ENCODE measurements around the gene PROCA1. TPM values are rescaled to one million over a fixed set of nuclear protein-coding genes. Genes with fewer than 3 reads are reported as not detected.
"Not testable (repeated sequence)": the region's sequence is repeated elsewhere in the genome, so short reads cannot be mapped to it uniquely, and the experiment has no call there.

The PROCA1 gene
- total RNA-seq, 1 donor from 2014 or later, result 0.51 TPM

DNA sequence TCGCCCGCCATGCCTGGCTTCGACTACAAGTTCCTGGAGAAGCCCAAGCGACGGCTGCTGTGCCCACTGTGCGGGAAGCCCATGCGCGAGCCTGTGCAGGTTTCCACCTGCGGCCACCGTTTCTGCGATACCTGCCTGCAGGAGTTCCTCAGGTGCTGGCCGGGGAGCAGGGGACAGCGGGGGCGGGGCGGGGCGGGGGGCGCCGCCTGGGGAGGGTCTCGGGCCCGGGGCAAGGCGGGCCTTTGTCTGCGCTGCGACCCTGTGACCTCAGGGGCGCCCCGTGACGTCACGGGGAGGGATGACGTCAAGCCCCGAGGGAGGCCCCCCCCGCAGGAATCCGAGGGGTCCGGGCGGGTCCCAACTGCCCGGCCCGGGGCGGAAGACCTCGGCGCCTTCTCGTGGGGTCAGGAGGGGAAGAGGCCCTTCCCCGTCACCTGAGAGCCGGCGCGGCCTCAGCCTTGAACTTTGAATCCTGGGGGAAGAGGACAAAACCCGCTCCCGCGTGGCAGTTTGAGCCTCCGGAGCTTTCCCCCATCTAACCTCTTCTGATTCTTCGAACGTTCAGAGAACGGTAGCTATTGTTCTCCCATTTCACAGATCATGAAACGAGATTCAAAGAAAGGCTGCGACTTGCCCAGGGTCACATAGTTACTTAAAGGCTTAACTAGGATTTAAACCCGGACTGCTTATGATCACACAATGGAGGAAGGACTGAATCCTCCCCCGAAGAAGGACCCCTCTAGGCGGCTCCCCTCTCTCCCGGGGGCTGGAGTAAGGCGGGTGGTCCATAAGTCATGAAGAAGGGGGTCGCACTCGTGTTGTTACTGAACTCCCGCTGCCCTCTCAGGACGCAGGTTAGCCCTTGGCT lies 32.6 kb upstream of the PROCA1 start:
- DNase-seq, result peak; percentile 63

- peak; percentile 80 for DNase-seq
Measured at GRCh38 chr17:28743243-28744103, 31.8 kb upstream of the PROCA1 start, which contains the start of gene TRAF4. TSS of gene TRAF4 (plus strand) at chr17:28744011. CDS start at chr17:28744113, 102 bp downstream.

DNA sequence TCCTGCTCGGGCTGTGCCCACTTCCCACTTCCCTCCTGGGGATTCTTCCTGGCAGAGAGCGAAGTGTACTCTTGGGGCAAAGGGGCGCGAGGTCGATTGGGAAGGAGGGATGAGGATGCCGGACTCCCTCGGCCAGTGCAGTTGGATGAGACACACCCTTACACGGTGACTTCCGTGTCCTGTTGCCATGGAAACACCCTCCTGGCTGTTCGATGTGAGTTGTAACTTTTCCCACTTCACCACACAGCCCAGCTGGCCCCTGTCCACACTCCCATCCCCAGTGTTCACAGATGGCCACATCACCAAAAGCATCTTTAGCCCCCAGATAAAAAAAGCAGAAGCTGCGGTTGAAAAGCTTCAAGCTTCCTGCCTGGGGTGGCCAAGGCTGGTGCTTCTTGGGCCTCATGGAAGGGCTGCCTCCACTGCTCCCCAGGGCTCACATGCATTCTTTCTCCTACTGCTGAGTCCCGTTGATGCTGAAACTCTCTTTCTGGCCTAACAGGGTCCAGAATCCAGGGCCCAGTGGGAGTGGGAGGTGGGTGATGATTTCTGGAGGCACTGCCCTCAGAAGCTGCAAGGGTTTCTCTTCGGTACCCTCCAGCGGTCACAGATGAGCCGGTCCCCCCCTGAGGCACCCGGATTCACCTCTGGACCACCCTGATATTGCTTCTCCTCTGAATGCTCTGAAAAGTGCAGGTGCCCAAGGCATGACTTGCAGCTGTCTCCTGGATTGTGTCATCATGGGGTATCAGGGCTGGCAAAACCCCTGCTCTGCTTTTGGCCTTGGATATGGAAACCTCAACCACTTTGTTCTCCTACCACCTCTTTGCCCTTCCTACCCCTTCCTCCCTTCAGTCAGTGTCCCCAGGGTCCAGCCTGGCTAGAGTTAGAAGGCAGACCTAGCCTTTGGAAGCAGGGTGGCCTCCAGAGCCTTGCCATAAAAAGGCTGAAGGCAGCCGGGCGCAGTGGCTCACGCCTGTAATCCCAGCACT lies 30.0 kb upstream of the PROCA1 start:
- no peak for DNase-seq

DNA sequence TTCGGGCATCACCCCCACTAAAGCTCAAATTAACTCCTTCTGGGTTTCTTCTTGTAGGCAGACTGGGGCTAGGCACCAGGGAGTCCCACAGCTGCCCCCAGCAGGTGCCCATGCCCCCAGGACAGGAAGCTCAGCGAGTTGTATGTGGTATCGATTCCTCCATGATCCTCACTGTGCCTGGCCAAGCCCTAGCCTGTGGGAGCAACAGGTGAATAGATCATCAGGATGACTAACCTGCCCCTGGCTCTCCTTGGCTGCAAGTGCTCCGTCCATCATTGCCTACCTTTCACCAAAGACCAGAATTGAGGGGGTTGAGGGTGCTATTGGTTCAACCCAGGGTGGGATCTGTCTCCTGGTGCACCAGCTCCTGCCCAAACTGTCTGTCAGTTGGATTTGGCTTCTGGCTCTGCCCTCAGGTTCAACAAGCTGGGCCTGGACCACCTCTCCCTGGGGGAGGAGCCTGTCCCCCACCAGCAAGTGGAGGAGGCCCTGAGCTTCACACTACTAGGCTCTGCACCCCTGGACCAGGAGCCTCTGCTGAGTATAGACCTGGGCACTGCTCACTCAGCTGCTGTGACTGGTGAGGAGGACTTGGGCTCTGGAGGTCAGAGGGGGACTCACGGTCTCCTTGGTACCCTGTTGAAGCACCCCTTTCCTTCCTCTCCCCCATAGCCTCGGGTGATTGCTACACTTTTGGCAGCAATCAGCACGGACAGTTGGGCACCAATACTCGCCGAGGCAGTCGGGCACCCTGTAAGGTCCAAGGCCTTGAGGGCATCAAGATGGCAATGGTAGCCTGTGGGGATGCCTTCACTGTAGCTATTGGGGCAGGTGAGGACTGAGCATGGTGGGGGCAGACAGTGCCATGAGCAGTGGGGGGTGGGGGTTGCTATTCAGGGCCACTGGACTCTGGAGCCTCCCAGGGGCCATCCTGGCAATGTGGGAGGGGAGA lies 29.0 kb upstream of the PROCA1 start:
- no peak for DNase-seq

- no peak for DNase-seq
Measured at GRCh38 chr17:28738680-28739384, 27.1 kb upstream of the PROCA1 start.

DNA sequence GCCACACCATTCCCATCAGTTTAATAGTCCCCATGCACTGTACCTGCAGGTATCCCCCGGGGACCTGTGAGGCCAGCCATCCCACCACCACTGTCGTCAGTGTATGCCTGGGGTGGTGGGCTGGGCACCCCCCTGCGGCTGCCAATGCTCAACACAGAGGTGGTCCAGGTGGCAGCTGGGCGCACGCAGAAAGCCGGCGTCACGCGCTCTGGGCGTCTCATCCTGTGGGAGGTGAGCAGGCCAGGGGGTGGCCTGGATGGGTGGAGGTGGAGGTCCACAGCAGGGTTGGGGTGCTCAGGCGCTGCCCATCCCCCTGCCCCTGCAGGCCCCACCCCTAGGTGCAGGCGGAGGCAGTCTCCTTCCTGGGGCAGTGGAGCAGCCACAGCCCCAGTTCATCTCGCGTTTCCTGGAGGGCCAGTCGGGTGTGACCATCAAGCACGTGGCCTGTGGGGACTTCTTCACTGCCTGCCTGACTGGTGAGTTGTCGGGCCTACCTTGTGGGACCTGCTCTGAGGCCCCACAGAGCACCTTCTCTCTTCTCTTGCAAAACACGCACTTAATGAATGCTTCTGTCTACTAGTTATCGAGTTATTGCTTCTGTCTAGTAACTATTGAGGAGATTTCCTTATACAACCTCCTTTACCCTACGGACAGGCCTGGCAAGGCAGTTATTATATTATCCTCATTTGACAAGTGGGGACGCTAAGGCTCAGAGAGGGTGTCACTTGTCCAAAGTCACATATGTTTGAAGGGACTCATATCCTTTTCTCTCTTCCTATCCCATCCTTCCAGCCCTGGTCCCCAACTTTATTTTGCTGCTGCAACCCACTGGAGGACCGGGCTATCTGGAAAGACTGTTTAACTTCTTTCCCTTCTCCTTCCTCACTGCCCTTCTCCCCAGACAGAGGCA lies 26.3 kb upstream of the PROCA1 start:
- DNase-seq, result no peak

- no peak for DNase-seq
Measured at GRCh38 chr17:28737316-28737715, 25.6 kb upstream of the PROCA1 start.

- DNase-seq, result not testable (repeated sequence)
Measured at GRCh38 chr17:28735913-28736769, 24.5 kb upstream of the PROCA1 start.

- DNase-seq, result no peak
Measured at GRCh38 chr17:28735242-28735722, 23.6 kb upstream of the PROCA1 start.

- DNase-seq, result no peak
Measured at GRCh38 chr17:28734712-28735241, 23.1 kb upstream of the PROCA1 start.

DNA sequence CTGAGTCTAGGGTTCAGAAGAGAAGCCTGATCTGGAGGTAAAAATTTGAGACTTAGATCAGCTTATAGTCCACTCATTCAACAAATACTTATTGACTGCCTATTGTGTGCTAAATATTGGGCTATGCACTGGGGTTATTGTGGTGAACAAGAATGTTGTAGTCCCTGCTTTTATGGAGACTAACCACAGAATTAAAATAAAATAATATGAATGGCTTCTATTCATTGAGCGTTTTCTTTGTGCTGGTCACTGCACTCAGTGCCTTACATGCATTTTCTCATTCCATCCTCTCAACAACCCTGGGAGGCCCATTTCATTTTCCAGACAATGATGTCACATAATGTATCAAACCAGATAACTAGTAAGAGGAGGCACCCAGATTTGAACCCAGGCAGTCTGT lies 21.7 kb upstream of the PROCA1 start:
- no peak for DNase-seq

DNA sequence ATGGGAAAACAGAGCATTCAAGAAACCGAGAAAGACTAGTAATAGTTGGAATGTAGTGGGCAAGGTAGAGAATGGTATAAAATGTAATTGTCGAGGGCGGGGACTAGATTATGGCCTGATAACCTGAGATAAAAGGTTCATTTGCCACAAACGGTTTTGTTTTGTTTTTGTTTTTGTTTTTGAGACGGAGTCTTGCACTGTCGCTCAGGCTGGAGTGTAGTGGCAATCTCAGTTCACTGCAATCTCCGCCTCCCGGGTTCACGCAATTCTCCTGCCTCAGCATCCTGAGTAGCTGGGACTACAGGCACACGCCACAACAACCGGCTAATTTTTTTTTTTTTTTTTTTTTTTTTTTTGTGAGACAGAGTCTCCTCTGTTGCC lies 18.3 kb upstream of the PROCA1 start:
- no peak for DNase-seq

DNA sequence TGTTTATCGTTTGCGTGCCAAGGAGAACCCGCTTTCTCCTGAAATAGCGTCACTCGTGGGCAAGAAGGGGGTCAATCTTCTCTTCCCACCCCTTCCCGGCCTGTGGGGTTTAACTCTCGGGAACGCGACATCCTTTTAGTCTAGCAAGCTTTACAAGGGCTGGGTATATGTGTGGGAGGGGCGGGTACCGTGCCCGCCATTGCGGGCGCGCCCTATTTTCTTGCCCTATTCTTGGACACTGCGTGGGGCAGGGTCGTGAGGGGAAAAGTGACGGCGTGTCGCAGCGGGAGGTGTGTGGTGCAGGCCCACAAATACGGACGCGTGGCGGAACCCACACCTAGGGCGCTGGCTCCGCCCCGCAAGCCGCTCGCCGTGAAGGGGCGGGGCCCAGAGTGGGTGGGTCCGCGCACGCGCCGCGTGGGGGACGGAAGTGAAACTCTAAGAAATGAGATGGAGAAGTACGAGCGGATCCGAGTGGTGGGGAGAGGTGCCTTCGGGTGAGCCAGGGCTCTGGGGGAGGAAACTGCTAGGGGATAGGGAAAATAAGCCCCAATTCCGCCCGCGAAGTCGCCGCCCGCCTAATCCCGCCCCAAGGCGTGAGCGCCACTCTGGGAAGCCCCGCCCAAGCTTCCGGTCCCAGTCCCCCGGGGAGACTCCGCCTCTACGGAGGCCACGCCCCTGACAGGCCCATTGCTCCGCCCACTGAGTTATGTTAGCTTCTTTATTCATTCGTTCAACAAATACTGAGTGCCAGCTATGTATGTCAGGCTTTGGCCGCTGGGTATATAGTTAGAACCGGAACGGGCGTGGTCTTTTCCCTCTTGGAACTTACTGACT lies 16.9 kb upstream of the PROCA1 start, which contains the start of gene NEK8:
Gene NEK8 (plus strand): TSS at position 425 of the 837 bp plus-strand sequence. CDS start 26 bp downstream, at position 451.
- peak; percentile 93 for DNase-seq

GRCh38 chr17:28726627-28727491 lies 15.2 kb upstream of the PROCA1 start:
- peak; percentile 94 for DNase-seq

DNA sequence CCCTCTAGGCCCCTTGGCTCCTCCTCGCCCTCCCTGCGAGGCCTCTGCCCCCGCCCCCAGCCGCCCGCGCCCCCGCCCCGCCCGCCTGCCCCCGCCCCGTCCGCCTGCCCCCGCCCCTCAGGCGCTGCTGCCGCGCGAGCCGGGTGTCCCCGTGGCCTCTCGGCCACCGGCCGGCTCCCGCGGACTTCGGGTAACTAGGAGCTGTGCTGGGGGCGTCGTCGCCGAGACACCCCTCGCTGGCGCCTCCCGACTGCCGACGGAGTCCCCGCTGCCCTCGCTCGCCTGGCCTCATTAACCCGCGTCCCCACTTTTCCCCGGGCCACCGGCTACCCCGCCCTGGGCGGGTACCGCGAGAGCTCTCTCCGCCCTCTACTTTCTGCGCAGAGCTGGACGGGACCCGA lies 14.5 kb upstream of the PROCA1 start, which contains the start of gene TLCD1:
Gene TLCD1 (minus strand): TSS at position 8 of the 401 bp plus-strand sequence. CDS start 136 bp downstream, outside the sequence.
- peak; percentile 57 for DNase-seq
